ENCODE results near the gene ANKS6. TPM values are rescaled to one million over a fixed set of nuclear protein-coding genes. Genes with fewer than 3 reads are reported as not detected.
A peak's percentile ranks its signal among the peaks of the same experiment; 100 is the strongest.

ANKS6 gene
- total and polyA plus RNA-seq, 2 experiments from 2014 or later, result 25.5 to 40.3 TPM

DNA sequence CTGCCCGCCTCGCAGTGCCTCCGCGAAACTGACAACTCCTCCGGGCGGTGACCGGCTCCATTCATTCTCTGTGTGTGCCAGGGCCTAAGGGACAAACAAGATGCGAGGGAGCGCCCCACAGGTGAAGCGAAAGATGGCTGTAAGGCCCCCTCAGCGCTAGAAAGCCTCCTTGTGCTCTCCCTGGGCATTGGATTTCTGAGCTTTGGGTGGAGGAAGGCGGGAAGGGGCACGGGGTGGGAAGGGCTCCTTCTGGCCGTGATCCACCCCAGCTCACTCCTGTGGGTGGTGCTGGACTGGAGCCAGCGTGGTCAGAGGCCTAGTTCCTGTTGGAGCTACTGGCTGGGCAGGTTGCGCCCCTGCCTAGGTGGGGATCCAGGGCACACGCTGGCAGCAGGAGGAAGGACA is 12.1 kb upstream of the ANKS6 start:
- DNase-seq (ENCODE audit: low read depth in 1 of 2, low spot score in 1 of 2), result no peak
- H3K27ac ChIP-seq, result no peak overlapping the region
- H3K9me3 ChIP-seq (ENCODE audit: low read depth), result no peaks in the 10 kb centered on the region
- TF ChIP-seq, protein P1, sequence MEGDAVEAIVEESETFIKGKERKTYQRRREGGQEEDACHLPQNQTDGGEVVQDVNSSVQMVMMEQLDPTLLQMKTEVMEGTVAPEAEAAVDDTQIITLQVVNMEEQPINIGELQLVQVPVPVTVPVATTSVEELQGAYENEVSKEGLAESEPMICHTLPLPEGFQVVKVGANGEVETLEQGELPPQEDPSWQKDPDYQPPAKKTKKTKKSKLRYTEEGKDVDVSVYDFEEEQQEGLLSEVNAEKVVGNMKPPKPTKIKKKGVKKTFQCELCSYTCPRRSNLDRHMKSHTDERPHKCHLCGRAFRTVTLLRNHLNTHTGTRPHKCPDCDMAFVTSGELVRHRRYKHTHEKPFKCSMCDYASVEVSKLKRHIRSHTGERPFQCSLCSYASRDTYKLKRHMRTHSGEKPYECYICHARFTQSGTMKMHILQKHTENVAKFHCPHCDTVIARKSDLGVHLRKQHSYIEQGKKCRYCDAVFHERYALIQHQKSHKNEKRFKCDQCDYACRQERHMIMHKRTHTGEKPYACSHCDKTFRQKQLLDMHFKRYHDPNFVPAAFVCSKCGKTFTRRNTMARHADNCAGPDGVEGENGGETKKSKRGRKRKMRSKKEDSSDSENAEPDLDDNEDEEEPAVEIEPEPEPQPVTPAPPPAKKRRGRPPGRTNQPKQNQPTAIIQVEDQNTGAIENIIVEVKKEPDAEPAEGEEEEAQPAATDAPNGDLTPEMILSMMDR (IDR thresholded peaks at IDR 0.05; ENCODE audit: low read depth, low read length), result no peak
- H3K27me3 ChIP-seq, result peaks cover 8% of the 10 kb centered on the region
- no peaks in the 10 kb centered on the region for H3K36me3 ChIP-seq
- peaks cover 10% of the 10 kb centered on the region for H3K4me1 ChIP-seq (ENCODE audit: low read depth)
- H3K4me3 ChIP-seq, result peak overlapping the region; percentile 52

DNA sequence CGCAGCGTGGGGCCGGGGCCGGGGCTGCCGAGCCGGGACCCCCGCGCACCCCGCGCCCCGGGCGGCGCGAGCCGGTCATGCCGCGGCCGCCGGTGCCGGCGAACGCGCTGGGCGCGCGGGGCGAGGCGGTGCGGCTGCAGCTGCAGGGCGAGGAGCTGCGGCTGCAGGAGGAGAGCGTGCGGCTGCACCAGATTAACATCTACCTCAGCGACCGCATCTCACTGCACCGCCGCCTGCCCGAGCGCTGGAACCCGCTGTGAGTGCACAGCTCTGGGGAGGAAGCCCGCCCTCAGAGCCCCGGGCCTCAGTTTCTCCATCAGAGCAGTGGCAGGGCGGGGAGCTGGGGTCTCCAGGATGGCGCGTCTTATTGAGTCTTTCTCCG is 11.4 kb upstream of the ANKS6 start:
- peaks cover 8% of the 10 kb centered on the region for H3K27me3 ChIP-seq
- TF ChIP-seq, protein P1 (IDR thresholded peaks at IDR 0.05; ENCODE audit: low read depth, low read length), result no peak
- H3K4me3 ChIP-seq, result peak overlapping the region; percentile 52
- H3K4me1 ChIP-seq (ENCODE audit: low read depth), result peaks cover 10% of the 10 kb centered on the region
- no peaks in the 10 kb centered on the region for H3K9me3 ChIP-seq (ENCODE audit: low read depth)
- no peak overlapping the region for H3K27ac ChIP-seq
- no peaks in the 10 kb centered on the region for H3K36me3 ChIP-seq
- DNase-seq (ENCODE audit: low read depth in 1 of 2, low spot score in 1 of 2), result no peak

DNA sequence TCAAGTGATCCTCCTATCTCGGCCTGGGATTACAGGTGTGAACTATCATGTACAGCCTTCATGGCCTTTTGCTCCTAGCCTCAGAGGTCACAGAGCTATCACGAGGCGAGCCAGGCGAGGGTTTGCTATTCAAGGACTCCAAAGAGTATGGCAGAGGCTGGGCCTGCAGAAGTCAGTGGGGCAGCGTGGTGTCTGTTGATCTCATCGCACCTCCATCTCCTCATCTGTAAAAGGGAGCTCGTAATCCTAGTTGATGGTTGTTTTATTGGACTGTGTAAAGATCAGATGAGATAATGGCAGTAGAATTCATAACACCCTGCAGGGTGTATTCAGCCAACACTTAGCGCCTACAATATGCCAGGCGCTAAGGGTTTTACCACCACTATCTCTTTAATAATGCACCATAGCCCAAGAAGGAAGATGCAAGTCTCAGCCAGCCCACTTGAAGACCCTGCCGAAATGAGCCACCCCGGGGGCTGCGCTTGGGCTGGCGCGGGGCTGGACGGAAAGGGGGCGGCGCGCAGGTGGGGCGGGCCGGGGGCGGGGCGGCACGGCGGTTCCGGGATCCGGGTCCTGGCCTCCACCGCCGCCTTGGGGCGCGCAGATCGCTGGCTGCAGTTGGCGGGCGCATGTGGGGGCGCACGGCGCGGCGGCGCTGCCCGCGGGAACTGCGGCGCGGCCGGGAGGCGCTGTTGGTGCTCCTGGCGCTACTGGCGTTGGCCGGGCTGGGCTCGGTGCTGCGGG is 10.9 kb upstream of the ANKS6 start, which contains the start of gene GALNT12:
GALNT12 (plus strand) TSS at position 601 of the 744 bp plus-strand sequence; CDS start at position 630, 29 bp downstream.
- Histone ChIP-seq H3K4me3 (peak within 1 kb of the TSS; percentile 52), H3K9me3 (ENCODE audit: low read depth) (no peaks in the 10 kb centered on the region), H3K27me3 (peaks cover 8% of the 10 kb centered on the region), H3K4me1 (ENCODE audit: low read depth) (peaks cover 10% of the 10 kb centered on the region), H3K36me3 (no peaks in the 10 kb centered on the region), H3K27ac (no peak within 1 kb of the TSS)
- TF ChIP-seq, protein P1 (IDR thresholded peaks at IDR 0.05; ENCODE audit: low read depth, low read length), result no peak
- peak in 1 of 2 donors; percentile 66 for DNase-seq (ENCODE audit: low read depth in 1 of 2, low spot score in 1 of 2)

GRCh38 chr9:98806394-98807035 is 10.2 kb upstream of the ANKS6 start:
- TF ChIP-seq, protein P1 (IDR thresholded peaks at IDR 0.05; ENCODE audit: low read depth, low read length), result no peak
- no peaks in the 10 kb centered on the region for H3K36me3 ChIP-seq
- H3K4me3 ChIP-seq, result no peak overlapping the region
- H3K27ac ChIP-seq, result no peak overlapping the region
- H3K4me1 ChIP-seq (ENCODE audit: low read depth), result peaks cover 10% of the 10 kb centered on the region
- H3K27me3 ChIP-seq, result peaks cover 8% of the 10 kb centered on the region
- DNase-seq (ENCODE audit: low read depth in 1 of 2, low spot score in 1 of 2), result no peak
- H3K9me3 ChIP-seq (ENCODE audit: low read depth), result no peaks in the 10 kb centered on the region

- Histone ChIP-seq H3K27ac (no peak overlapping the region), H3K36me3 (no peaks in the 10 kb centered on the region), H3K27me3 (peaks cover 8% of the 10 kb centered on the region), H3K4me1 (ENCODE audit: low read depth) (peaks cover 10% of the 10 kb centered on the region), H3K4me3 (no peak overlapping the region), H3K9me3 (ENCODE audit: low read depth) (no peaks in the 10 kb centered on the region)
- TF ChIP-seq, protein P1 (IDR thresholded peaks at IDR 0.05; ENCODE audit: low read depth, low read length), result no peak
- peak in 1 of 2 donors; percentile 91 for DNase-seq (ENCODE audit: low read depth in 1 of 2, low spot score in 1 of 2)
Measured at GRCh38 chr9:98805506-98806272, 9.3 kb upstream of the ANKS6 start.
